ENCODE data around the gene LTF.
"Not testable (repeated sequence)": the region's sequence is repeated elsewhere in the genome, so short reads cannot be mapped to it uniquely, and the experiment has no call there.

Gene LTF

DNA sequence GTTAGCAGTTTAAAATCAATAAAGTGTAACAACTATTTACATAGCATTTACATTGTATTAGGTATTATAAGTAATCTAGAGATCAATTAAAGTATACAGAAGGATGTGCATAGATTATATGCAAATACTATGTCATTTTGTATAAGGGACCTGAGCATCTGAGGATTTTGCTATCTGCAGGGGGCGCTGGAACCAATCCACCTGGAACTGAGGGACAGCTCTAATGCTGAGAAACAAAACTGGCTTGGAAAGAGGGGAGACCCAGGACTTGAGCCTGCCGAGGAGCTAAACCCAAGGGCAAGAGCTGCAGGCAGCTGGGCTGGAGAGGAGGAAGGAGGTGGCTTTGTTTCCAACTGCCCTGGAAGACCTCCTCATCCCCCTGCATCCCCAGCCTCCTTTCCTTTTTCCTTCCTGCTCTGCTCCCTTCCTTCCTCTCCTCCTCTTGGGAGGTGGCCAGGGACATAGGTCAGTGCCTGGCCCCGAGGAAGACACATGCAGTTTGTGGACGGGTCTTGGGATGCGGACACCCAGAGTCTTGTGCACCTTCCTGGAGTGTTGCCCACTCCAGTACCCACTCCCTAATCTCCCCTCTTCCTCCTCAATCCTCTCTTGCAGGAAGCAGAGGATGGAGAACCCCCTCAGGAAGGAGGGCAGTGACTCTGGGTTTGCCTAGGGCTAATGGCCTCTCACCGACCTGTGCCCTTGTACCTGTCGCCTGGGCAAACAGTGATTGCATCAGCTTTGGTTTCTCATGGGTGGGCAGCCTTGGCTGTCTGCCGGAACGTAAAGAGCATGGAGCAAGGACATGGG lies 32.2 kb upstream of the LTF start:
- Mint-ChIP-seq H3K27me3 (ENCODE audit: low read depth) (peaks cover 3% of the 10 kb centered on the region), H3K9me3 (no peaks in the 10 kb centered on the region), H3K4me3 (no peak overlapping the region), H3K4me1 (ENCODE audit: low read depth) (peaks cover 5% of the 10 kb centered on the region), H3K27ac (no peak overlapping the region), H3K36me3 (ENCODE audit: low read depth) (no peaks in the 10 kb centered on the region)

DNA sequence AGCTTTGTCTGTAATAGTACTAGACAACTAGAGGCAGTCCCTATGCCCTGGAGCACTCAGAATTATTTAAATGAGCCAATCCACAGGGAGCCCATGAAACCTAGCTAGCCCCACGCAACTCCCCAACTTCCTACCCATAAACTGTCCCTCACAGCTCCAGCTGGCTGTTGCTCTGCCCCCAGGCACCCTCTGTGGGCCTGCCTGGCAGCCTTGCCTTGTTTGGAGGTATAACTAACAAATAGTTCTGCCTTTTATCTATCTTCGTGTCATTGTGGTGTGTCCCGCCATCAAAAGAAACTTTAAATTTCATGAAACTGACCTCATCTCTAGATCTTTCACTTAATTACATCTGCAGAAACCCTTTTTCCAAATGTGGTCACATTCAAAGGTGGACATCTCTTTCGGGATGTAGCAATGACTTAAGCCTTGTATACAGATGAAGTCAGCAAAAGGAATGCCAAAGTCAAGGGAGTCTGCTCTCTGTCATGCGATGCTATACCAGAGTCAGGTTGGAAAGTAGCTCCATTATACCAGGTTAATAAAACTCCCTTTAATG lies 31.3 kb upstream of the LTF start:
- Mint-ChIP-seq H3K4me1 (ENCODE audit: low read depth) (peaks cover 7% of the 10 kb centered on the region), H3K9me3 (no peaks in the 10 kb centered on the region), H3K27me3 (ENCODE audit: low read depth) (peaks cover 7% of the 10 kb centered on the region), H3K36me3 (ENCODE audit: low read depth) (no peaks in the 10 kb centered on the region), H3K4me3 (no peak overlapping the region), H3K27ac (no peak overlapping the region)

DNA sequence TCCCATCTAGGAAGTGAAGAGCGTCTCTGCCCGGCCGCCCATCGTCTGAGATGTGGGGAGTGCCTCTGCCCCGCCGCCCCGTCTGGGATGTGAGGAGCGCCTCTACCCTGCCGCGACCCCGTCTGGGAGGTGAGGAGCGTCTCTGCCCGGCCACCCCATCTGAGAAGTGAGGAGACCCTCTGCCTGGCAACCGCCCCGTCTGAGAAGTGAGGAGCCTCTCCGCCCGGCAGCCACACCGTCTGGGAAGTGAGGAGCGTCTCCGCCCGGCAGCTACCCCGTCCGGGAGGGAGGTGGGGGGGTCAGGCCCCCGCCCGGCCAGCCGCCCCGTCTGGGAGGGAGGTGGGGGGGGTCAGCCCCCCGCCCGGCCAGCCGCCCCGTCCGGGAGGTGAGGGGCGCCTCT lies 29.8 kb upstream of the LTF start:
- H3K27ac Mint-ChIP-seq; H3K9me3 Mint-ChIP-seq; H3K4me3 Mint-ChIP-seq; H3K4me1 Mint-ChIP-seq (ENCODE audit: low read depth); H3K36me3 Mint-ChIP-seq (ENCODE audit: low read depth): not testable (repeated sequence)
- H3K27me3 Mint-ChIP-seq (ENCODE audit: low read depth): peaks cover 10% of the 10 kb centered on the region

DNA sequence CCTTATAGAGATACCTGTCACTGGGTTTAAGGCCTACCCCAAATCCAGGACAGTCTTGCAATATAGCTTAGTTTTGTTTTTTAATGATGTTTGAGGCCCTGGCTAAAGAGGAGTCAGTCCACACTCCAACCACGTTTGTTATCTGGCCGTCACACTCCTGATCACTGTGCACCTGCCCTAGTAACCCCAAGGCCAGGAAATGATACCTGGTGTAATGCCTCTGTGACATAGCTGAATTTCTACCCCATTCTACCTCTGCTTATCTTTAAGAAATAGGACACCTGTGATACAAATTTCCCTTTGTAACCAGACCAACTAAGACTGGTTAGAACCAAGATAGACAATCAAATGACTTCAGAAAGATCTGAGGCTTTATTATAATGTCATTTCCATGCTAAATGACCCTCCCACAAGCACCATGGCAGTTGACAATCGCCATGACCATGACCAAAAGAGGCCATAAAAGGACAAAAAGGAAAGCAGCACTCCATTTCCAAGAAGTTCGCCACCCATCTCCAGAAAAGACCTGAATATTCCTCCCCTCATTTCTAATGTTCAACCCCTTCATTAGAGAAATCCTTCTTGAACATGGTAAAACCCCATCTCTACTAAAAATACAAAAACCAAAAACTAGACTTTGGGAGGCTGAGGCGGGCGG lies 28.3 kb upstream of the LTF start:
- Mint-ChIP-seq H3K36me3 (ENCODE audit: low read depth) (no peaks in the 10 kb centered on the region), H3K27ac (no peak overlapping the region), H3K4me1 (ENCODE audit: low read depth) (peaks cover 19% of the 10 kb centered on the region), H3K4me3 (no peak overlapping the region), H3K9me3 (no peaks in the 10 kb centered on the region), H3K27me3 (ENCODE audit: low read depth) (peaks cover 9% of the 10 kb centered on the region)

DNA sequence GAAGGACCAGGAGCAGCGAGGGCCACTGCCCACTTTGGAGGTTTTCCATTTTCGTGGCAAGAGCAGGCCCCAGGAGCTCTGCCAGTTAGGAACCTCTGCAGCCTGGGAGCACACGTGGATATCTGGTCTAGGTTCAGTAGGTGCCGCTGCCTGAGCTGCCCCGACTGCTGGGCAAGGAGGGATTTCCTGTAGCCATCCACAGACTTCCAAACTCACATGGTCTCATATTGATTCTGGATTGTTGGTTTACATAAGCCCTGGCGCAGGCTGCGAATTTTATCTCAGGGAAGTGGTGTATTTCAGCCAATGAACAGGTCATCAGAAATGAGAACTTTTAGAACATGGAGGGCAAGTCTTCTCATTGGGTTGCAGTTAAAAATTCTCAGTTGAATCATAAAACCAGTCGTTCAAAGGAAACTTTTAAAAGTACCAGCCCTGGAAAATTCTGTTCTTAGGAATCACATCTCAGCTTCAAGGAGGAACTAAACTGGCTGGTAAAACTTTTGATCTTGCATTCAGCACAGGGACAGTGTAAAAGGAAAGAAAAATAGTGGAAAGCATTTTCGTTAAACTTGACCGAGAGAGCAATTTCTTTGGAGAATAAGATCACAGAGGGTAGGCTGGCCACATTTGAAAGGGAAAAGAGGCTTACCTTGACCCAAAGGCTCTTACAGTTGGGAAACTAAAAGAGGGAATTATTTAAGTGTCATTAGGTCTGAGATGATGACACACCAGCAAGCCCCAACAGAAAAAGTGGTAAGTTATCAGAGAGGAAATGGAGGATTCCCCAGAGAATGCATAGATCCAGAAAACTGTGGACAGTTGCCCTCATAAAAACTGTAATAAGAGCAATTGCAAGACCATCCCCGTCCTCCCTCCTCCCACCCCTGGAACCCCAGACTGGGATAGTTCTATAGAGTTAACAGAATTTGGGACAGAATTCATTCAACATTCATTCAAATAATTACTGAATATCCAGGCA lies 26.7 kb upstream of the LTF start:
- no peak overlapping the region for H3K27ac Mint-ChIP-seq
- no peak overlapping the region for H3K4me3 Mint-ChIP-seq
- peaks cover 15% of the 10 kb centered on the region for H3K4me1 Mint-ChIP-seq (ENCODE audit: low read depth)
- no peaks in the 10 kb centered on the region for H3K36me3 Mint-ChIP-seq (ENCODE audit: low read depth)
- H3K9me3 Mint-ChIP-seq: no peaks in the 10 kb centered on the region
- peaks cover 23% of the 10 kb centered on the region for H3K27me3 Mint-ChIP-seq (ENCODE audit: low read depth)

DNA sequence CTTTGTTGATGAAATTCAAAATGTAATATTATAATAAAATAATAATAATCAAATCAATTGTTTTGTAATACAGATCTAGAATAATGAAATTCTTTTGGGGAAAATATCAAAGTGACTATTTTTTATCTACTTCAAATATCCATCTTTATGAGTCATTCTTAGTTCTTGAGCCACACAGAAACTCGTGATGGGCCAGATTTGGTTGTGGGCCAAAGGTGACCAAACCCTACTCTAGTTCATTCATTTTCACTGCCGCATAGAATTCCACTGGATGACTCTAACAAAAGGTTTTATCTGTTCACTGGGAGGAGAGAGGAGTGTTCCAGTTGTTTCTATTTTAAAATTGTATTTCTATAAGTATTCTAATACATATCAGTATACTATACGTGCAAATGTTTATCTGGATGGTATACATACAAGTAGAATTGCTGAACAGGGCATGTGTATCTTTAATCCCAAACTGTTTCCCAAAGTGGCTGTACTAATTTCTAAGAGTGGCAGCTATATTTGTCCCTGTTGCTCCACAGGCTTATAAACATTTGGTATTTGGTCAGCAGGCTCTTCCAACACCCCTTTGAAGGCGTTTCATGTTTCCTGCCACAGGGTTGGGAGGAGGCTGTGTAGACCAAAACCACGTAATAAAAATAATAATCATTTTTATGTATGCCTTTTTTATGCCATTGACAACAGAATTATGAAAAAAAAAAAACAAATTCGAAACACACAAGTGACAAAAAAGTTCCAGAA lies 25.8 kb upstream of the LTF start:
- no peaks in the 10 kb centered on the region for H3K9me3 Mint-ChIP-seq
- H3K27me3 Mint-ChIP-seq (ENCODE audit: low read depth): peaks cover 28% of the 10 kb centered on the region
- H3K36me3 Mint-ChIP-seq (ENCODE audit: low read depth): no peaks in the 10 kb centered on the region
- H3K27ac Mint-ChIP-seq: no peak overlapping the region
- peaks cover 14% of the 10 kb centered on the region for H3K4me1 Mint-ChIP-seq (ENCODE audit: low read depth)
- H3K4me3 Mint-ChIP-seq: no peak overlapping the region

DNA sequence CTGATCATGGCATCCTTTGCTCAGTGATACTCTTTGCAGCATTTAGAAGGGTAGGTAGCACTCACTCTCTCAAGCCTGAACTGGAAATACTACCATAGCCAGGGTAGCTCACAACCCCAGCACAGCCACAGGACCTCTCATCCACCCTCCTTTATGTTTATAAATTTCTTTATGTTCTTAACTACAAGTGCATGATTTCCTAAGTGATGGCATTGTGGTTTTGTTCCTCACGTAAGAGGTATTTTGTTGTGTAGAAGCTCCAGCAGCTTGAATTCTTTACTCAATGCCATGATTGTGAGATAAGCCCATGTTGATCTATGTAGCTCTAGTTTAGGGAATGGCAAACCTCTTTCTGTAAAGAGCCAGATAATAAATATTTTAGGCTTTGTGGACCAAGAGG lies 25.2 kb upstream of the LTF start:
- H3K4me1 Mint-ChIP-seq (ENCODE audit: low read depth): peaks cover 14% of the 10 kb centered on the region
- no peaks in the 10 kb centered on the region for H3K9me3 Mint-ChIP-seq
- peaks cover 28% of the 10 kb centered on the region for H3K27me3 Mint-ChIP-seq (ENCODE audit: low read depth)
- H3K4me3 Mint-ChIP-seq: no peak overlapping the region
- H3K27ac Mint-ChIP-seq: no peak overlapping the region
- H3K36me3 Mint-ChIP-seq (ENCODE audit: low read depth): no peaks in the 10 kb centered on the region

DNA sequence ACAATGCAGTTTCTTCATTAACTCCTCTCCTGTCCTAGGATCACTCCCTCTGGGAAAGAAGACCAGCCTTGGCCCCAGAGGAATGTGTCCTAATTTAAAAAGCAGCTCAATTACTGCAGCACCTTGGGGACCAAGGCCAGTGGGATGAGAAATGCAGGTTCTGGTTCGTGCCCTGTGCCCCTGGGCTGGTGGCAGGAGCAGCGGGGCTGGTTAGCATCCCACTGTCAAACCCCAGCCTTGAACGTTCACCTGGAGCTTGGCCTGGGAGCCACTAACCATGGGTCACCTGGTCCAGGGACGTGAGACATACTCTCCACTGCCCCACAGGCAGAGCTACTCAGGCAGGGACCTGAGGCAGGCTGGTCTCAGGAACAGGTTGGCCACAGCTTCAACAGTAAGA lies 24.7 kb upstream of the LTF start:
- Mint-ChIP-seq H3K36me3 (ENCODE audit: low read depth) (no peaks in the 10 kb centered on the region), H3K27ac (no peak overlapping the region), H3K9me3 (no peaks in the 10 kb centered on the region), H3K27me3 (ENCODE audit: low read depth) (peaks cover 28% of the 10 kb centered on the region), H3K4me3 (no peak overlapping the region), H3K4me1 (ENCODE audit: low read depth) (peaks cover 14% of the 10 kb centered on the region)

DNA sequence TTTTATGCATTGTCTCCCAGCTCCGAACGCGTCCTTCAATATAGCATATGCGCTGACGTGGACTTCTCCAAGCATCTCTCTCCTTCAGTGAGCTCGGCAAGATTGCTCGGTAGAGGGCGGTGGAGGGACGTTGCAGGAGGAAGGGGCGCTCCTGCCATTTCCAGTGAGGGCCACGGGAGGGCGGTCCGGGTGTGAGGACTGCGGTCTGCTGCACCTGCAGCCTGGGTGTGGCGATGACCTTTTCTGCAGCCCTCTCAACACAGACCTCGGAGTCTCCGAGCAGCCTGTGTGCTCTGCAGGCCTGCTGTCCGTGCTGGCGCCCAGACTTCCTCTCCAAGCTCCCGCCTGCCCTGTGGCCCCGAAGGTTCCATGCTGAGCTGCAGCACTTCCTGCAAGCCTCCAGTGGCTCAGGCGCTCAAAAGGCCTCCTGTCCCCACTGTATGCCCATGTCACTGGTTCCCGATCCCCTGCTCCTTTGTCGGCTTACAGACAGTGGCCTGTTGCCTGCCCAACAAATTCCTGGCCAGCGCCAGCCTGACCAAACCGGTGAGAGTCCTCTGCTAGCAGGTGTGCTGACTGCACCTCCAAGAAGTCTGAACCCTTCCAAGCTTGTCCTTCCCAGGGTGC lies 24.1 kb upstream of the LTF start:
- Mint-ChIP-seq H3K4me3 (no peak overlapping the region), H3K36me3 (ENCODE audit: low read depth) (no peaks in the 10 kb centered on the region), H3K4me1 (ENCODE audit: low read depth) (peaks cover 14% of the 10 kb centered on the region), H3K27ac (no peak overlapping the region), H3K27me3 (ENCODE audit: low read depth) (peaks cover 28% of the 10 kb centered on the region), H3K9me3 (no peaks in the 10 kb centered on the region)

DNA sequence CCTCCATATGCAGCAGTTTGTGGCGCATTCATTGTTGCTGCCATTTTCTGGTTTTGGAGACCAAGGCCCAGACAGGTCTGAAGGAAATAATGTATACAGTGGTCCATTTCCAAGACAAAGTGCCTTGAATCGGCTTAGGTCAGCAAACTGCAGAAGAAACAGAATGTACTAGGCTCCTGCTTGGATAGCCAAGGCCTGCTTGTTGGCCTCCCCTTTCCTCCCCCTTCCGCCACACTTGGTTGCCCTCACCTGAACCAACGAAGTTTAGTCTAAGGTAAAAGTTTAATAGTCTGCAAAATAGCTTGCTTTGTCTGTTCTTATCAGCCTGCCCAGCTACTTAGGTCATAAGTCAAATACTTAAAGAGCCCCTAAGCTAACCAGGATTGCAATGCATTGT lies 21.1 kb upstream of the LTF start:
- Mint-ChIP-seq H3K27ac (no peak overlapping the region), H3K9me3 (no peaks in the 10 kb centered on the region)

DNA sequence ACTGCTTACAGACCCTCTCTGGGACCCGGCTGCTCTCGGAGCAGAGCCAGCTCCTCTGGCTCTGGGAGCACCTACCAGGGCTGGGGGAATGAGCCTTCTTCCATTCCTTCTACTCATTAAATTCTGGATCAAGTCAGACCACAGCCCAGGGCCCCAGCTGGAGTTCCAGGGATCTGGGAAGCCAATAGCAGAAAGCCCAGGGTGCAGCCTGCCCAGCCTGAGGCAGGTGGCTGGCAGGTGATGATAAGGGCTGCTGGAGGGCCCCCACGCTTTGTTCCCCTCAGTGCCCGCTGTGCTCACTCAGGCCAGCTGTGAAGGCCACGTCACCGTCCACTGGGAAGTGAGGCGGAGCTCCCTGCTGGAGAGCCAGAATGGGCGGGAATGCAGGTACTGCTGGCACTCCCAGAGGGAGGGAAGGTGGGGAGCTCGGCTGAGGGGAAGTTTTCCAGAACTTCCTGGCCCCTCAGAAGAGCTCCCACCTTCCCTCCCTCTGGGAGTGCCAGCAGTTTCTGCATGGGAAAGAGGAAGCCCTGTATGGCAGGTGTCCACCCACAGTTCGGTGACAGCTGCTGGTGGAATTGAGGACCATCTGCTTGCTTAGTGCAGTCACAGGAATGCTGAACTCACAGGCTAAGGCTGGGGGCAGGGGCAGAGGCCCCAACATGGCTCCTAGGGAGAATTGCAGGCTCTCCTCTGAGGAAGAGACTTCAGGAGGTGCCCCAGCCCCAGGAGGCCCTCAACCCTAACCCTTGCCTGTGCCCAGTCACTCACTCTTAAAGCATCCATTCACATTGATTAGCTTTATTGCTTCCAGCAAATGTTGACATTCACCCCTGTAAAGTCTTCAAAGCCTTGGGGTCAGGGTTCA lies 20.4 kb upstream of the LTF start:
- Mint-ChIP-seq H3K36me3 (ENCODE audit: low read depth) (no peaks in the 10 kb centered on the region), H3K9me3 (no peaks in the 10 kb centered on the region)

More for the DNA sequence above, 21.1 kb upstream of the LTF start:
- Mint-ChIP-seq H3K36me3 (ENCODE audit: low read depth) (no peaks in the 10 kb centered on the region), H3K27me3 (ENCODE audit: low read depth) (peaks cover 41% of the 10 kb centered on the region), H3K4me3 (no peak overlapping the region), H3K4me1 (ENCODE audit: low read depth) (peaks cover 12% of the 10 kb centered on the region)

DNA sequence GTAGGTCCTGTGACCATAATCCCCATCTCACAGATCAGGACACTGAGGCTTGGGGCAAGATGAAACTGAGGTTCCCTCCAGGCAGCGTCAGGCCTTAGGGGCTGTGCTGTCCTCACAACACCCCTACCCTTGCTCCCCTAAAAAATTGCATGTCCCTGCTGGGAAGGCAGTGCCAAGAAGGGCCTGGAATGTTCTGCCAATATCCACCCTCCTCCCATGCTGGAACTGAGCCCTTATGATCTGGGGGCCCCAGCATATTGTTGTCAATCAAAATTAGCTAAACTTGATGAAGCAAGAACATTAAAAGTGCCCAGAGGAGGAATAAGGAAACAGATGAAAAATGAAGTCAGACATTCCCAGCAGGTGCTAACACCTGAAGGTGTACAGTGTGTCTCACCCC lies 19.7 kb upstream of the LTF start:
- Mint-ChIP-seq H3K27me3 (ENCODE audit: low read depth) (peaks cover 48% of the 10 kb centered on the region), H3K4me3 (no peak overlapping the region), H3K4me1 (ENCODE audit: low read depth) (peaks cover 10% of the 10 kb centered on the region), H3K27ac (no peak overlapping the region), H3K9me3 (no peaks in the 10 kb centered on the region), H3K36me3 (ENCODE audit: low read depth) (no peaks in the 10 kb centered on the region)

More for the DNA sequence above, 20.4 kb upstream of the LTF start:
- Mint-ChIP-seq H3K27ac (no peak overlapping the region), H3K4me1 (ENCODE audit: low read depth) (peaks cover 12% of the 10 kb centered on the region), H3K27me3 (ENCODE audit: low read depth) (peaks cover 47% of the 10 kb centered on the region), H3K4me3 (no peak overlapping the region)

DNA sequence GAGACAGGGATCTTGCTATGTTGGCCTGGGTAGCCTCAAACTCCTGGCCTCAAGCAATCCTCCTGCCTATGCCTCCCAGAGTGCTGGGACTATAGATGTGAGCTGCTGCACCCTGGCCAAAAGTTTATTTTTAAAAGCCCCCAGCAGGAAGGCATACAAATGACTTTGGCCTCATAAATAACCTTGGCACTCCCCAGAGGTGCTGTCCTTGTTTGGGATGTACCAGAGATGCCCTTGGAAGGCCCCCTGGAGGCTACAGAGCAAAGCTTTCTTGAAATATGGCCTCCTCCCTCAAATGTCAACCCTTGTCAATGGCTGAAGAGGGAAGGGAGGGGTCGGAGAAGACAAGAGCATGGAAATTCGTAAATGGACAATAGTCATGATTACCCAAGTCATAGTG lies 19.1 kb upstream of the LTF start:
- no peaks in the 10 kb centered on the region for H3K9me3 Mint-ChIP-seq
- H3K27ac Mint-ChIP-seq: no peak overlapping the region
- peaks cover 4% of the 10 kb centered on the region for H3K4me1 Mint-ChIP-seq (ENCODE audit: low read depth)
- H3K27me3 Mint-ChIP-seq (ENCODE audit: low read depth): peaks cover 53% of the 10 kb centered on the region
- no peak overlapping the region for H3K4me3 Mint-ChIP-seq
- no peaks in the 10 kb centered on the region for H3K36me3 Mint-ChIP-seq (ENCODE audit: low read depth)
